GM23338 (cell line): Measurements from ENCODE around the gene SH2D4B. TPM values are rescaled to one million over a fixed set of nuclear protein-coding genes. Genes with fewer than 3 reads are reported as not detected.

Source experiments
- ATAC-seq: fragments of 200-7000 bp; cut with Tn5 transposase; 3 replicates; pipeline ENCODE4 v1.9.1; 2020
- DNase-seq: peaks from one replicate; pipeline ENCODE4 v3.0.0-alpha.2; 2015; ENCODE audit warnings: low spot score
- H2AFZ ChIP-seq: fragments of 200-600 bp; sonication (generic); 2 replicates; pipeline ENCODE4 v1.8.0; 2016; ENCODE audit warnings: antibody characterized with exemption, mild to moderate bottlenecking, moderate library complexity
- H3F3A ChIP-seq: fragments of 200-600 bp; sonication (generic); replicated peaks from 2 replicates; pipeline ENCODE4 v1.8.0; 2017; ENCODE audit warnings: antibody characterized with exemption, mixed run types, low read depth
- H3K27ac ChIP-seq: fragments of 200-600 bp; sonication (generic); 2 replicates; pipeline ENCODE4 v1.6.1; 2016; ENCODE audit warnings: low read depth
- H3K27me3 ChIP-seq: fragments of 200-600 bp; sonication (generic); 2 replicates; pipeline ENCODE4 v1.8.0; 2016; ENCODE audit warnings: mild to moderate bottlenecking, mixed run types, moderate library complexity; ENCODE audit not compliant: insufficient read depth
- H3K36me3 ChIP-seq: fragments of 200-600 bp; sonication (generic); 2 replicates; pipeline ENCODE4 v1.8.0; 2016; ENCODE audit warnings: mild to moderate bottlenecking; ENCODE audit not compliant: insufficient read depth
- H3K4me1 ChIP-seq: fragments of 200-600 bp; sonication (generic); 2 replicates; pipeline ENCODE4 v1.8.0; 2016; ENCODE audit warnings: mild to moderate bottlenecking, moderate library complexity; ENCODE audit not compliant: insufficient read depth
- H3K4me2 ChIP-seq: fragments of 200-600 bp; sonication (generic); 2 replicates; pipeline ENCODE4 v1.7.1; 2017; ENCODE audit warnings: mixed run types
- H3K4me3 ChIP-seq: fragments of 200-600 bp; sonication (generic); 2 replicates; pipeline ENCODE4 v1.6.1; 2016; ENCODE audit warnings: mixed run types
- H3K79me2 ChIP-seq: fragments of 200-600 bp; sonication (generic); replicated peaks from 2 replicates; pipeline ENCODE4 v1.8.0; 2017; ENCODE audit warnings: mild to moderate bottlenecking; ENCODE audit not compliant: insufficient read depth
- H3K9me2 ChIP-seq: fragments of 200-600 bp; sonication (generic); 2 replicates; pipeline ENCODE4 v1.8.0; 2017; ENCODE audit not compliant: insufficient read depth
- H4K20me1 ChIP-seq: fragments of 200-600 bp; sonication (generic); replicated peaks from 2 replicates; pipeline ENCODE4 v1.8.0; 2017; ENCODE audit warnings: mild to moderate bottlenecking; ENCODE audit not compliant: insufficient read depth
- H3K27ac Mint-ChIP-seq: 2 replicates; pipeline ENCODE4 v1.8.0; 2020; ENCODE audit warnings: inconsistent platforms, mild to moderate bottlenecking, moderate library complexity, mixed read lengths
- H3K27me3 Mint-ChIP-seq: 3 replicates; pipeline ENCODE4 v1.8.0; 2022; ENCODE audit warnings: low read depth, mild to moderate bottlenecking, moderate library complexity, mixed read lengths, inconsistent platforms; ENCODE audit not compliant: insufficient read depth, poor library complexity
- H3K36me3 Mint-ChIP-seq: 3 replicates; pipeline ENCODE4 v1.8.0; 2021; ENCODE audit warnings: low read depth, mild to moderate bottlenecking, inconsistent platforms, moderate library complexity, mixed read lengths
- H3K4me1 Mint-ChIP-seq: 3 replicates; pipeline ENCODE4 v1.8.0; 2020; ENCODE audit warnings: mild to moderate bottlenecking, inconsistent platforms, mixed read lengths
- H3K4me3 Mint-ChIP-seq: 3 replicates; pipeline ENCODE4 v1.8.0; 2021; ENCODE audit warnings: moderate library complexity, mild to moderate bottlenecking, inconsistent platforms, mixed read lengths
- H3K9me3 Mint-ChIP-seq: 3 replicates; pipeline ENCODE4 v1.8.0; 2020; ENCODE audit warnings: moderate library complexity, mild to moderate bottlenecking, inconsistent platforms, mixed read lengths
- CREB1 ChIP-seq: fragments of 250-450 bp; sonication (Bioruptor Pico); IDR thresholded peaks from 2 replicates; pipeline ENCODE4 v1.5.0; 2020; ENCODE audit warnings: low read depth, mild to moderate bottlenecking, moderate library complexity
- ETS1 ChIP-seq: IDR thresholded peaks from 2 replicates; pipeline ENCODE4 v1.6.1; 2016; ENCODE audit warnings: antibody characterized with exemption
- EZH2 ChIP-seq: fragments of 200-600 bp; sonication (generic); IDR thresholded peaks from one replicate; pipeline ENCODE4 v1.8.0; 2017; ENCODE audit warnings: antibody characterized with exemption, mild to moderate bottlenecking, low read depth; ENCODE audit not compliant: unreplicated experiment
- EZH2phosphoT487 ChIP-seq: fragments of 200-600 bp; sonication (generic); IDR thresholded peaks from one replicate; pipeline ENCODE4 v1.8.1; 2018; ENCODE audit warnings: antibody characterized with exemption; ENCODE audit not compliant: unreplicated experiment
- JUNB ChIP-seq: IDR thresholded peaks from one replicate; pipeline ENCODE4 v1.6.1; 2016; ENCODE audit warnings: antibody characterized with exemption; ENCODE audit not compliant: unreplicated experiment
- NANOG ChIP-seq: IDR thresholded peaks from 2 replicates; pipeline ENCODE4 v1.6.1; 2016; ENCODE audit warnings: antibody characterized with exemption, borderline replicate concordance
- POLR2AphosphoS5 ChIP-seq: IDR thresholded peaks from 2 replicates; pipeline ENCODE4 v1.6.1; 2016; ENCODE audit warnings: antibody characterized with exemption, low read depth
- STAT1 ChIP-seq: IDR thresholded peaks from one replicate; pipeline ENCODE4 v1.6.1; 2016; ENCODE audit warnings: antibody characterized with exemption; ENCODE audit not compliant: unreplicated experiment
- ZNF114 ChIP-seq: fragments of 250-450 bp; sonication (Bioruptor Pico); IDR thresholded peaks from 2 replicates; pipeline ENCODE4 v1.5.0; 2020; ENCODE audit warnings: mild to moderate bottlenecking, moderate library complexity
- ZNF331 ChIP-seq: fragments of 250-450 bp; sonication (Bioruptor Pico); IDR thresholded peaks from 2 replicates; pipeline ENCODE4 v1.5.0; 2020; ENCODE audit warnings: low read depth, mild to moderate bottlenecking, moderate library complexity
- polyA plus RNA-seq: library from polyadenylated mRNA; unstranded; fragments of >200 nt; fragmentation: Nextera tagmentation; extraction: Ambion mirVana; gene quantifications from 2 replicates; pipeline ENCODE4 v1.2.1, GENCODE V29; 2016
- total RNA-seq: library from RNA; depleted of rRNA; stranded (reverse); fragments of >200 nt; shearing (Covaris generic); gene quantifications from 2 replicates; pipeline ENCODE4 v1.2.3, GENCODE V29; 2014
- TF ChIP-seq, protein P1 (sequence below): fragments of 250-450 bp; sonication (Bioruptor Pico); IDR thresholded peaks from 2 replicates; pipeline ENCODE4 v1.5.0; 2020; ENCODE audit warnings: mild to moderate bottlenecking, moderate library complexity
- TF ChIP-seq, protein P2 (sequence below): IDR thresholded peaks from one replicate; pipeline ENCODE4 v1.6.1; 2018; ENCODE audit warnings: antibody characterized with exemption; ENCODE audit not compliant: unreplicated experiment
- TF ChIP-seq, protein P3 (sequence below), 2 experiments: fragments of 200-600 bp in 1 of 2; sonication (generic) in 1 of 2; conservative IDR thresholded peaks; 2 replicates each; pipeline versions ENCODE4 v1.5.1 to v1.6.1; 2016 to 2017; ENCODE audit warnings: antibody characterized with exemption in 2 of 2, low read depth in 2 of 2, mild to moderate bottlenecking in 2 of 2, moderate library complexity in 1 of 2

Gene SH2D4B
- total and polyA plus RNA-seq, 2 experiments from 2014 or later, result 0.08 TPM; not detected in 1

GRCh38 chr10:80537086-80537735 is 491 bp upstream of the SH2D4B start:
- Mint-ChIP-seq H3K27ac (no peak overlapping the region), H3K4me1 (no peaks in the 10 kb centered on the region; the same call in 2 of the 3 replicates), H3K9me3 (peaks cover 25% of the 10 kb centered on the region), H3K4me3 (no peak overlapping the region), H3K27me3 (peaks cover 6% of the 10 kb centered on the region), H3K36me3 (peaks cover 18% of the 10 kb centered on the region)
- Histone ChIP-seq H2AFZ (no peak overlapping the region), H3K4me1 (no peaks in the 10 kb centered on the region), H3K79me2 (no peaks in the 10 kb centered on the region), H4K20me1 (no peaks in the 10 kb centered on the region), H3F3A (no peaks in the 10 kb centered on the region), H3K27me3 (0 out of 2 replicates have a peak, but pooled peaks cover 3% of the 10 kb centered on the region), H3K9me2 (peaks cover 3% of the 10 kb centered on the region; the same call in 1 of the 2 replicates), H3K4me3 (no peak overlapping the region), H3K4me2 (no peak overlapping the region), H3K27ac (no peak overlapping the region), H3K36me3 (no peaks in the 10 kb centered on the region)
- ATAC-seq (no peak), DNase-seq (no peak)
- TF ChIP-seq ZNF114 (CRISPR knock-in tag) (no peak), STAT1 (no peak), EZH2phosphoT487 (no peak), POLR2AphosphoS5 (no peak), ETS1 (no peak), ZNF331 (CRISPR knock-in tag) (no peak), JUNB (no peak), NANOG (no peak), CREB1 (no peak), EZH2 (no peak)
- TF ChIP-seq, protein P1, sequence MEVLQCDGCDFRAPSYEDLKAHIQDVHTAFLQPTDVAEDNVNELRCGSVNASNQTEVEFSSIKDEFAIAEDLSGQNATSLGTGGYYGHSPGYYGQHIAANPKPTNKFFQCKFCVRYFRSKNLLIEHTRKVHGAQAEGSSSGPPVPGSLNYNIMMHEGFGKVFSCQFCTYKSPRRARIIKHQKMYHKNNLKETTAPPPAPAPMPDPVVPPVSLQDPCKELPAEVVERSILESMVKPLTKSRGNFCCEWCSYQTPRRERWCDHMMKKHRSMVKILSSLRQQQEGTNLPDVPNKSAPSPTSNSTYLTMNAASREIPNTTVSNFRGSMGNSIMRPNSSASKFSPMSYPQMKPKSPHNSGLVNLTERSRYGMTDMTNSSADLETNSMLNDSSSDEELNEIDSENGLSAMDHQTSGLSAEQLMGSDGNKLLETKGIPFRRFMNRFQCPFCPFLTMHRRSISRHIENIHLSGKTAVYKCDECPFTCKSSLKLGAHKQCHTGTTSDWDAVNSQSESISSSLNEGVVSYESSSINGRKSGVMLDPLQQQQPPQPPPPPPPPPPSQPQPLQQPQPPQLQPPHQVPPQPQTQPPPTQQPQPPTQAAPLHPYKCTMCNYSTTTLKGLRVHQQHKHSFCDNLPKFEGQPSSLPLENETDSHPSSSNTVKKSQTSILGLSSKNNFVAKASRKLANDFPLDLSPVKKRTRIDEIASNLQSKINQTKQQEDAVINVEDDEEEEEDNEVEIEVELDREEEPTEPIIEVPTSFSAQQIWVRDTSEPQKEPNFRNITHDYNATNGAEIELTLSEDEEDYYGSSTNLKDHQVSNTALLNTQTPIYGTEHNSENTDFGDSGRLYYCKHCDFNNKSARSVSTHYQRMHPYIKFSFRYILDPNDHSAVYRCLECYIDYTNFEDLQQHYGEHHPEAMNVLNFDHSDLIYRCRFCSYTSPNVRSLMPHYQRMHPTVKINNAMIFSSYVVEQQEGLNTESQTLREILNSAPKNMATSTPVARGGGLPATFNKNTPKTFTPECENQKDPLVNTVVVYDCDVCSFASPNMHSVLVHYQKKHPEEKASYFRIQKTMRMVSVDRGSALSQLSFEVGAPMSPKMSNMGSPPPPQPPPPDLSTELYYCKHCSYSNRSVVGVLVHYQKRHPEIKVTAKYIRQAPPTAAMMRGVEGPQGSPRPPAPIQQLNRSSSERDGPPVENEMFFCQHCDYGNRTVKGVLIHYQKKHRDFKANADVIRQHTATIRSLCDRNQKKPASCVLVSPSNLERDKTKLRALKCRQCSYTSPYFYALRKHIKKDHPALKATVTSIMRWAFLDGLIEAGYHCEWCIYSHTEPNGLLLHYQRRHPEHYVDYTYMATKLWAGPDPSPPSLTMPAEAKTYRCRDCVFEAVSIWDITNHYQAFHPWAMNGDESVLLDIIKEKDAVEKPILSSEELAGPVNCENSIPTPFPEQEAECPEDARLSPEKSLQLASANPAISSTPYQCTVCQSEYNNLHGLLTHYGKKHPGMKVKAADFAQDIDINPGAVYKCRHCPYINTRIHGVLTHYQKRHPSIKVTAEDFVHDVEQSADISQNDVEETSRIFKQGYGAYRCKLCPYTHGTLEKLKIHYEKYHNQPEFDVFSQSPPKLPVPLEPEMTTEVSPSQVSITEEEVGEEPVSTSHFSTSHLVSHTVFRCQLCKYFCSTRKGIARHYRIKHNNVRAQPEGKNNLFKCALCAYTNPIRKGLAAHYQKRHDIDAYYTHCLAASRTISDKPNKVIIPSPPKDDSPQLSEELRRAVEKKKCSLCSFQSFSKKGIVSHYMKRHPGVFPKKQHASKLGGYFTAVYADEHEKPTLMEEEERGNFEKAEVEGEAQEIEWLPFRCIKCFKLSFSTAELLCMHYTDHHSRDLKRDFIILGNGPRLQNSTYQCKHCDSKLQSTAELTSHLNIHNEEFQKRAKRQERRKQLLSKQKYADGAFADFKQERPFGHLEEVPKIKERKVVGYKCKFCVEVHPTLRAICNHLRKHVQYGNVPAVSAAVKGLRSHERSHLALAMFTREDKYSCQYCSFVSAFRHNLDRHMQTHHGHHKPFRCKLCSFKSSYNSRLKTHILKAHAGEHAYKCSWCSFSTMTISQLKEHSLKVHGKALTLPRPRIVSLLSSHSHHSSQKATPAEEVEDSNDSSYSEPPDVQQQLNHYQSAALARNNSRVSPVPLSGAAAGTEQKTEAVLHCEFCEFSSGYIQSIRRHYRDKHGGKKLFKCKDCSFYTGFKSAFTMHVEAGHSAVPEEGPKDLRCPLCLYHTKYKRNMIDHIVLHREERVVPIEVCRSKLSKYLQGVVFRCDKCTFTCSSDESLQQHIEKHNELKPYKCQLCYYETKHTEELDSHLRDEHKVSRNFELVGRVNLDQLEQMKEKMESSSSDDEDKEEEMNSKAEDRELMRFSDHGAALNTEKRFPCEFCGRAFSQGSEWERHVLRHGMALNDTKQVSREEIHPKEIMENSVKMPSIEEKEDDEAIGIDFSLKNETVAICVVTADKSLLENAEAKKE, result no peak
- TF ChIP-seq, protein P2, sequence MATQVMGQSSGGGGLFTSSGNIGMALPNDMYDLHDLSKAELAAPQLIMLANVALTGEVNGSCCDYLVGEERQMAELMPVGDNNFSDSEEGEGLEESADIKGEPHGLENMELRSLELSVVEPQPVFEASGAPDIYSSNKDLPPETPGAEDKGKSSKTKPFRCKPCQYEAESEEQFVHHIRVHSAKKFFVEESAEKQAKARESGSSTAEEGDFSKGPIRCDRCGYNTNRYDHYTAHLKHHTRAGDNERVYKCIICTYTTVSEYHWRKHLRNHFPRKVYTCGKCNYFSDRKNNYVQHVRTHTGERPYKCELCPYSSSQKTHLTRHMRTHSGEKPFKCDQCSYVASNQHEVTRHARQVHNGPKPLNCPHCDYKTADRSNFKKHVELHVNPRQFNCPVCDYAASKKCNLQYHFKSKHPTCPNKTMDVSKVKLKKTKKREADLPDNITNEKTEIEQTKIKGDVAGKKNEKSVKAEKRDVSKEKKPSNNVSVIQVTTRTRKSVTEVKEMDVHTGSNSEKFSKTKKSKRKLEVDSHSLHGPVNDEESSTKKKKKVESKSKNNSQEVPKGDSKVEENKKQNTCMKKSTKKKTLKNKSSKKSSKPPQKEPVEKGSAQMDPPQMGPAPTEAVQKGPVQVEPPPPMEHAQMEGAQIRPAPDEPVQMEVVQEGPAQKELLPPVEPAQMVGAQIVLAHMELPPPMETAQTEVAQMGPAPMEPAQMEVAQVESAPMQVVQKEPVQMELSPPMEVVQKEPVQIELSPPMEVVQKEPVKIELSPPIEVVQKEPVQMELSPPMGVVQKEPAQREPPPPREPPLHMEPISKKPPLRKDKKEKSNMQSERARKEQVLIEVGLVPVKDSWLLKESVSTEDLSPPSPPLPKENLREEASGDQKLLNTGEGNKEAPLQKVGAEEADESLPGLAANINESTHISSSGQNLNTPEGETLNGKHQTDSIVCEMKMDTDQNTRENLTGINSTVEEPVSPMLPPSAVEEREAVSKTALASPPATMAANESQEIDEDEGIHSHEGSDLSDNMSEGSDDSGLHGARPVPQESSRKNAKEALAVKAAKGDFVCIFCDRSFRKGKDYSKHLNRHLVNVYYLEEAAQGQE, result no peak
- TF ChIP-seq, protein P3, sequence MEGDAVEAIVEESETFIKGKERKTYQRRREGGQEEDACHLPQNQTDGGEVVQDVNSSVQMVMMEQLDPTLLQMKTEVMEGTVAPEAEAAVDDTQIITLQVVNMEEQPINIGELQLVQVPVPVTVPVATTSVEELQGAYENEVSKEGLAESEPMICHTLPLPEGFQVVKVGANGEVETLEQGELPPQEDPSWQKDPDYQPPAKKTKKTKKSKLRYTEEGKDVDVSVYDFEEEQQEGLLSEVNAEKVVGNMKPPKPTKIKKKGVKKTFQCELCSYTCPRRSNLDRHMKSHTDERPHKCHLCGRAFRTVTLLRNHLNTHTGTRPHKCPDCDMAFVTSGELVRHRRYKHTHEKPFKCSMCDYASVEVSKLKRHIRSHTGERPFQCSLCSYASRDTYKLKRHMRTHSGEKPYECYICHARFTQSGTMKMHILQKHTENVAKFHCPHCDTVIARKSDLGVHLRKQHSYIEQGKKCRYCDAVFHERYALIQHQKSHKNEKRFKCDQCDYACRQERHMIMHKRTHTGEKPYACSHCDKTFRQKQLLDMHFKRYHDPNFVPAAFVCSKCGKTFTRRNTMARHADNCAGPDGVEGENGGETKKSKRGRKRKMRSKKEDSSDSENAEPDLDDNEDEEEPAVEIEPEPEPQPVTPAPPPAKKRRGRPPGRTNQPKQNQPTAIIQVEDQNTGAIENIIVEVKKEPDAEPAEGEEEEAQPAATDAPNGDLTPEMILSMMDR (conservative IDR thresholded peaks at IDR 0.05; ENCODE audit: low read depth in 2 of 2), result no peak
